HG03108 (cell line): ENCODE data around the gene MAFG.
"Not testable (repeated sequence)": the region's sequence is repeated elsewhere in the genome, so short reads cannot be mapped to it uniquely, and the experiment has no call there.

Experiments used
- ATAC-seq: cut with Tn5 transposase; IDR thresholded peaks from one replicate; pipeline ENCODE4 v1.9.1; 2021; ENCODE audit warnings: moderate library complexity; ENCODE audit not compliant: unreplicated experiment

Gene MAFG

GRCh38 chr17:81958633-81959342 lies 31.3 kb upstream of the MAFG start:
- ATAC-seq, result no peak

- ATAC-seq, result no peak
Observed at GRCh38 chr17:81957691-81958432, 30.3 kb upstream of the MAFG start.

DNA sequence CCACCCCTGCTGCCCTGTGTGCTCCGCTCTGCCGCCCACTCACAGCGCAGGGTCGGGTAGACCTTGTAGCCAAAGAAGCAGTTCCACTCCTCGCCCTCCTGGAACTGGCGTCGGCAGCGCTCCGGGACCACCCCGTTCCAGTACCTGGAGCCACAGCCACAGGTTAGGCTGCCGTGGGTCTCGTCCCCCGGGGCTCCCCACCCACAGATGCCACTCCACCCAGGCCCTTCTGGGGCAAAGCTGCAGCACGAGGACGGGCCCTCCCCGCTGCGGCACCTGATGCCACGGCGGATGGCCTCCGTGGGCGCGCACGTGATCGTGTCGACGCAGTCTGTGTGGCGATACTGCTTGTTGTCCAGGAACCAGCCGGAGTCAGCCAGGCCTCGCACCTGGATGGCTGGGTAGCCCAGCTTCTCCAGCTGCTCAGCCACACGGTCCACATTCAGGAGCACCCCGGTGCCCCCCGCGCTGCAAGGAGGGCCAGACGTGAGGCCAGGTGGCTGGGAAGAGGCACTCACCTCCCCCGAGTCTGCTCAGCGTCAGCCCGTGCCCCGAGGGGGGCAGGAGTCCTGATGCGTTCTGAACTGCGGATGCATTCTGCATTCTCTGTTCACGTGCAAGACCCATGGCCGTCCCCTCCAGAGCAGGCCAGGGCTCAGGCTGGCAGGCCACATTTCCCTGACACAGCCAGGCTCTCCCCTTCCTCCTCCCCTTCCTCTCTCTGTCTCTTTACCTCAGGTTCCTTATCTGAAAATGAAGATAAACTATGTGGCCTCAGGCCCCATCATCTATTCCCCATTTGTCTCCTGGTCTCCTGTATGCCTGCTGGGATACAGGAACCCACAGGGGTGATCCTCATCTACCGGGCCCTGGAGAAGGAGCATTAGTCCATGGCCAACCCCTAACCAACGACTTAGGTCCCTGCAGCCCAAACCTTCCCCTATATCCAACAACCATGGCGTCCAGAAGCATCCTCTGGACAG lies 29.4 kb upstream of the MAFG start:
- ATAC-seq, result no peak

DNA sequence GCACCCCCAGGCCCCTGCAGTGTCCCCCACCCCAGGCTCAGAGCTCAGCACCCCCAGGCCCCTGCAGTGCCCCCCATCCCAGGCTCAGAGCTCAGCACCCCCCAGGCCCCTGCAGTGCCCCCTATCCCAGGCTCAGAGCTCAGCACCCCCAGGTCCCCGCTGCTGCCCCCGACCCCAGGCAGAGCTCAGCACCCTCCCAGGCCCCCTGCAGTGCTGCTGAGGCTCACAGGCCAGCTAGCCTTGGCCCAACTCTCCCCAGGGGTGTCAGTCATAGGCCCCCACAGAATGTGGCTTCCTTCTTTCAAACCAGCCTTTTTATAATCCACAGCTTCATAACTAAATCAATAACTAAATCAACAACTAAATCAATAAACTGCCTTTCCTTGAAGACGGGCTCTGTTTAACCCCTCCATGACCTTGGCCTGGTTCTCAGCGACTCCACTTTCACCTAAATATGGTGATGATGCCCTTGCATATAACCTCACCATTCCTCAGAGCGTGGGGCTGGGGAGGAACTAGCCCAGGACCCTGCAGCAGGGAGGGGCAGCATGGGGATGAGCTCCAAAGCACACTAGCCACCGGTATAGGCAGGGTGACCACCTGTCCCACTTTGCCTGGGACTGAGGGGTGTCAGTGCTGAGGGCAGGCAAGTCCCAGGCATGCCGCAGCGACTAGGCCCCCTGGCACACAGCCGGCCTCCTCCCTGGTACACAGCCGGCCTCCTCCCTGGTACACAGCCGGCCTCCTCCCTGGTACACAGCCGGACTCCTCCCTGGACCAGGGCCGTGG lies 28.4 kb upstream of the MAFG start:
- no peak for ATAC-seq

DNA sequence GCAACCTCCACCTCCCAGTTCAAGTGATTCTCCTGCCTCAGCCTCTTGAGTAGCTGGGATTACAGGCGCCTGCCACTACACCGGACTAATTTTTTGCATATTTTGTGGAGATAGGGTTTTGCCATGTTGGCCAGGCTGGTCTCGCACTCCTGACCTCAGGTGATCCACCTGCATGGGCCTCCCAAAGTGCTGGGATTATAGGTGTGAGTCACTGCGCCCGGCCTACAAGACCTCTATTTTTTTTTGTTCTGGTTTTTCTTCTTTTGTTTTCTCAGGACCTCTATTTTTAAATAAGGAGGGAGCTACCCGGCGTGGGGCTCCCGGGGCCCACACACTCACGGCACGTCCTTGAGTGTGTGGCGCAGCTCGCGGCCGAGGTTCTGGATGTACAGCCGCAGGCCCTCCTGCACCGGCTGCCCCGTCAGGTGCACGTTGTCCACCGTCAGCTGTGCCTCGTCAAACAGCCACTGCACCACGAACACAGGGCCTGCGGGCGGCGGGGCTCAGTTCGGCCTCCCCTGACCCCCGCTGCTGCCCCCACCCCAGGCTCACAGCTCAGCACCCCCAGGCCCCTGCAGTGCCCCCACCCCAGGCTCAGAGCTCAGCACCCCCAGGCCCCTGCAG lies 27.6 kb upstream of the MAFG start:
- no peak for ATAC-seq

GRCh38 chr17:81954131-81955057 lies 26.9 kb upstream of the MAFG start:
- no peak for ATAC-seq

DNA sequence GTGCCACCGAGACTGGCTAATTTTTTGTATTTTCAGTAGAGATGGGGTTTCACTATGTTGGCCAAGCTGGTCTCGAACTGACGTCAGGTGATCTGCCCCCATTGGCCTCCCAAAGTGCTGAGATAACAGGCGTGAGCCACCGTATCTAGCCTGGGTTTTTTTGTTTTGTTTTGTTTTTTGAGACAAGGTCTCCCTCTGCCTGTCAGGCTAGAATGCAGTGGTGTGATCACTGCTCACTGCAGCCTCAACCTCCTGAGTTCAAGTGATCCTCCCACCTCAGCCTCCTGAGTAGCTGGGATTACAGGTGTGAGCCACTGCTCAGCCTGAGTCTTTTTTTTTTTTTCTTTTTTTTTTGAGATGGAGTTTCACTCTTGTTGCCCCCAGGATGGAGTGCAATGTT lies 25.9 kb upstream of the MAFG start:
- not testable (repeated sequence) for ATAC-seq

GRCh38 chr17:81952792-81953228 lies 25.3 kb upstream of the MAFG start:
- no peak for ATAC-seq

GRCh38 chr17:81951785-81952684 lies 24.5 kb upstream of the MAFG start:
- no peak for ATAC-seq

DNA sequence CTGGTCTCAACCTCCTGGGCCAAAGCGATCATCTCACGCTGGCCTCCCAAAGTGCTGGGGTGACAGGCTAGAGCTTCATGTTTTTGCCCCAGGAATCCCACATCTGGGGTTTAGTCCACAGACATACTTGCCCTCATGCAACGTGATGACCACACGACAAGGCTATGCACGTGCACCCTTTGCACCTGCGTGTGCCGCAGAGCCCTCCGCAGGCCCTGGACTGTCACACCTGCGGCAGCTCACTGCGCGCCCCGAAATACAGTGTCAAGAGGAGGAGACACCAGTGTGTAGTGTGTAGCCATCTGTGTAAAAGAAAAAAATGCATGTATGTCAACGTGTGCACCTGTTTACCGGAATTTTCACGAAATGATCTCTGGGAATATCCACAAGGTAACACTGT lies 23.0 kb upstream of the MAFG start:
- ATAC-seq, result no peak

- no peak for ATAC-seq
Observed at GRCh38 chr17:81948635-81949378, 21.3 kb upstream of the MAFG start.

GRCh38 chr17:81947189-81947588 lies 19.7 kb upstream of the MAFG start, which contains the start of gene MYADML2:
TSS of gene MYADML2 (minus strand) at chr17:81947233. CDS start at chr17:81941741, 5,492 bp downstream.
- ATAC-seq, result no peak

- no peak for ATAC-seq
Observed at GRCh38 chr17:81944858-81945257, 17.3 kb upstream of the MAFG start.

GRCh38 chr17:81942167-81942553 lies 14.6 kb upstream of the MAFG start:
- no peak for ATAC-seq

DNA sequence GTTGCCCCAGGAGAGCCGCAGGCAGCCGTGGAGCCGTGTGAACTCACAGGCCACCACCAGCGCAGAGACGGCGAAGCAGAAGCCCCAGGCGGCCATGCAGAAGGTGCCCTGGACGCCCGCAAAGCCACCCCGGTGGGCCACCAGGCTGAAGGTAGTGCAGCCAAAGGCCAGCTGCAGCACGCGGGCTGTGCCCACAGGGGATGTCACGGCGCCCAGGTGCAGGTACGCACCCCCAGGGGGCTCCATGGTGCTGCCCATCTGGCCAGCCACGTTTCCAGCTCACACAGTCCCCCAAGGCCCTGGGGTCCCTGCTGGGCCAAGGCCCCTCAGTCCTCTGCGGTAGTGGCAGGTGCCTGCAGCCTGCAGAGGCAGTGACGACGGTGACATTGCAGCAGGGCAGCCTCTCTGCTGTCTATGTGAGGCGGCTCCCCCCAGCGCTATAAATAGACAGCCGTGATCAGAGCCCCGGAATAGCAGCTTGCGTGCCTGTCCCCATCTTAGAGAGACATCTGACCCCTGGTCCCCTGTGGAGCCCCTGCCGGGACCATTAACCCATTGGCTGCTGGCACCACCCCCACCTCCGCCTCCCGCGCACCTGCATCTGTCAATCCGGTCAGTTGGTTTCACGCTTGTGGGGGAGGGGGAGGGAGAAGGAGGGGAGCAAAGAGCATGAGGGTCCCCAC lies 14.1 kb upstream of the MAFG start:
- no peak for ATAC-seq
